GM10266 (cell line): ENCODE results near the gene NHSL2.
"Not testable (repeated sequence)": the region's sequence is repeated elsewhere in the genome, so short reads cannot be mapped to it uniquely, and the experiment has no call there.

Source experiments
- DNase-seq: peaks from one replicate; pipeline ENCODE4 v3.0.0; 2012; ENCODE audit errors: extremely low spot score
- CTCF ChIP-seq: IDR thresholded peaks from 2 replicates; pipeline ENCODE4 v1.5.1; 2012; ENCODE audit warnings: mild to moderate bottlenecking, low read depth; ENCODE audit not compliant: control insufficient read depth, insufficient read depth; ENCODE audit errors: missing control alignments

Gene NHSL2

GRCh38 chrX:72053508-72053907, 142.9 kb downstream of the NHSL2 start:
- TF ChIP-seq CTCF, result no peak
- DNase-seq, result no peak

GRCh38 chrX:72054779-72055489, 144.3 kb downstream of the NHSL2 start:
- TF ChIP-seq CTCF, result no peak
- DNase-seq, result no peak

GRCh38 chrX:72057331-72057730, 146.7 kb downstream of the NHSL2 start:
- no peak for DNase-seq
- no peak for TF ChIP-seq CTCF

GRCh38 chrX:72057849-72058248, 147.2 kb downstream of the NHSL2 start:
- no peak for TF ChIP-seq CTCF
- no peak for DNase-seq

GRCh38 chrX:72058346-72058745, 147.7 kb downstream of the NHSL2 start:
- not testable (repeated sequence) for DNase-seq

GRCh38 chrX:72060196-72060920, 149.7 kb downstream of the NHSL2 start:
- TF ChIP-seq CTCF, result no peak
- no peak for DNase-seq

- TF ChIP-seq CTCF, result no peak
- DNase-seq, result no peak
Measured at GRCh38 chrX:72060921-72061490, 150.4 kb downstream of the NHSL2 start.
